NCI-H69 (cell line): ENCODE measurements around the gene AGPAT3.

ENCODE experiments used
- DNase-seq: peaks from one replicate; lab custom pipeline; 2025; lab: John Stamatoyannopoulos, UW

The AGPAT3 gene

GRCh38 chr21:43997766-43998742, 133.0 kb downstream of the AGPAT3 start:
- peak; percentile 56 for DNase-seq

GRCh38 chr21:44000360-44000759, 135.3 kb downstream of the AGPAT3 start:
- DNase-seq, result no peak

- no peak for DNase-seq
Measured at GRCh38 chr21:44002511-44002910, 137.5 kb downstream of the AGPAT3 start.

GRCh38 chr21:44003307-44003966, 138.4 kb downstream of the AGPAT3 start:
- DNase-seq, result no peak

- no peak for DNase-seq
Measured at GRCh38 chr21:44005071-44005470, 140.0 kb downstream of the AGPAT3 start.

GRCh38 chr21:44005593-44005992, 140.6 kb downstream of the AGPAT3 start:
- no peak for DNase-seq

- DNase-seq, result no peak
Measured at GRCh38 chr21:44006017-44006619, 141.1 kb downstream of the AGPAT3 start.

- no peak for DNase-seq
Measured at GRCh38 chr21:44006656-44007055, 141.6 kb downstream of the AGPAT3 start.

DNA sequence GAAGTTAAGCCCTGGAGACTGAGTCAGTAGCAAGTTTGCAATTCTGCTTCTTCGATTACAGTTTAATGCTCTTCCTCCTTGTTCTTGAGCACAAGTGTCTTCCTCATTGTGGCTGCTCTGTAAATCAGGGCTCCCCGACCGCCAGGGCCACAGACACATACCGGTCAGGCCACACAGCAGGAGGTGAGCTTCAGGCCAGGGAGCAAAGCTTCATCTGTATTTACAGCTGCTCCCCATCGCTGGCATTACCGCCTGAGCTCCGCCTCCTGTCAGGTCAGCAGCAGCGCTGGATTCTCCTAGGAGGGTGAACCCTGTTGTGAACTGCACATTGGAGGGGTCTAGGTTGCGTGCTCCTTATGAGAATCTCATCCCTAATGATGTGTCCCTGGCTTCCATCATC, 145.4 kb downstream of the AGPAT3 start:
- peak; percentile 57 for DNase-seq

DNA sequence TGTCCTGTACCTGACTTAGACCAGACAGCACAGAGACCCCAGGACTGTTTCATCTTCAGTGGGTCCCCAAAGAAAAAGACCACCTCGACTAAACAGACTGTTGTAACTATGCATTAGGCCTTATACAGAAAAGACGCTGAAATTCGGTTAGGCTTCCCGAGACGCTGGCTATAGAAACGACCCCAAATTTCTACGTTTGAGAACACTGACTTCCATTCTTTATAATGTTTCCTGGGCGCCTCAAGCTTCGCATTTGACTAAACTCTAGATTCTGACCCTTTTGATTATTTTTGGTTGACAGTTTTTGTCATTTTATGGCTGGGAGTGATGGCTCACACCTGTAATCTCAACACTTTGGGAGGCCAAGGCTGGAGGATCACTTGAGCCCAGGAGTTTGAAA, 146.1 kb downstream of the AGPAT3 start:
- no peak for DNase-seq

DNA sequence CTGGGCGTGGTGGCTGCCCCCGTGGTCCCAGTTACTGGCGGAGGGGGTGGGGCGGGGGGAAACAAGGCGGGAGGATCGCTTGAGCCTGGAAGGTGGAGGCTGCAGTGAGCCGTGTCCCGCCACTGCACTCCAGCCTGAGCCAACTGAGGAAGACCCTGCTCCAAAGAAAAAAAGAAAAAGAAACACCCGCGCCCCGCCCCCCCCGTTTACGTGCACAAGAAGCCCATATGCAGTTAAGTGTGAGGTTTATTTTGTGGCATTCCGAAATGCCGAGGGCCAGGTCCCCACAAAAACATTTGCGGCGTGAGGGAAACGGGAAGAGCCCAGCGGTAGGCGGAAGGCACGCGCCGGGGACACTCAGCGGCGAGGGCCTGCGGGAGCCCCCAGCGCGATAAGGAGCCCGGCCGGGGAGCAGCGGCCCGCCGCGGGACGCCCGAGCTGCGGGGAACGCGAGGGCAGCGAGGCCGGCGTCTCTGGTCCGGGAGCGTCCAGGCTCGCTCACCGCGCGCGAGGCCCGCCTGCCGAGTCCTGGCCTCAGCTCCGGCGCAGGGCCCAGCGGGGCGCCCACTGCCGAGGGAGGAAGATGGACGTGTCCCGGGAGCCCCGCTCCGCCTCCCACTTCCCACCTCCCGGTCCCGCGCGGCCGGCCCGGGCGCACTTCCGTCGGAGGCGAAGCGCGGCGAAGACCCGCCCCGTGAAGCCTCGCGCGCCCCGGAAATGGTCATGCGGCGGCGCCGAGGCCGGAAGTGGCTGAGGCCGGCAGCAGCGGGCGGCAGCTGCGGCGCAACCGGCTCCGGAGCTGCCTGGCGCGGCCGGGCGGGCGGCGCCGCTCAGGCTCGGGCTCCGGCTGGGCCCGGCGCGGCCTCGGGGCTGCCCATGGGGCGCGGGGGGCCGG, 146.8 kb downstream of the AGPAT3 start, which contains the start of gene TRAPPC10:
Gene TRAPPC10, plus strand, starts transcription at position 731 of the 895 bp plus-strand sequence. CDS start 185 bp downstream, outside the sequence.
- DNase-seq, result peak; percentile 98

DNA sequence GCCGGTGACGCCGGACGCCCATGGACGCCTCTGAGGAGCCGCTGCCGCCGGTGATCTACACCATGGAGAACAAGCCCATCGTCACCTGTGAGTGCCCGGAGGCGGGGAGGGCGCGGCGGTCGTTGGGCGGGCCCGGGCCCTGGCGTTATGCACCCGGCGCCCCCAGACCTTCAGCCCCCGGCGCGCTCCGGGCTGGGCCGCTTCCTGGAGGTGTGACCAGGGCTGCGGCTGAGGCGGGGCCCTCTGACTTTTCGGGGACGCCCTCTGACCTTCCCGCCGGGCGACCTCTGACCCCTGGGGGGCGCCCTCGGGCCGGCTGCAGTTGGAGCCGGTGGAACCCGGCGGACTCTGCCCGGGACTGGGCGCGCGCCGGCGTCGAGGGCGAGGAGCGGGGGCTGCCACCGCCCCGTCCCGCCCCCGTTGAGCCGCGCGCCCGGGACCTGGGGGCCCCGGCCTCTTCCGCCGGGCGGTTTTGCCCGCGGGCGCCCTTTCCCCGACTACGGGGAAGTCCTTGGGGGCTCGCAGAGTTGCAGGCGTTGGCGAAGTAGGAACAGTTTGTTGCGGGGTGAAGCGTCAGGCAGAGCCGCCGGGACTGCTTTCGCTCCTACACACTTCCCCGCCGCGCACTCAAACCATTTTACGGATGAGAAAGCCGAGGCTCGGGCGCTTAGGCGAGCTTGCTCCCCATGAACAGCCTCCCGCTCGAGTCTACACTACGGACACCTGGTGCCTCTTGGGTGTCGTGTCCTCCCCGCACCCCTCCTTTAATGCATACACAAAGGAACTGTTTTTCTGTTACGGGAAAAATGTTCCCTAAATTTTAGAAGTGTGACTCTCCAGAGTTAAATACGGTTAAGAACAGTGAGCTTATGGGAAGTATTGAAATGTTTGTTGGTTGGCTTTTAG, 147.7 kb downstream of the AGPAT3 start:
- DNase-seq, result peak; percentile 85

DNA sequence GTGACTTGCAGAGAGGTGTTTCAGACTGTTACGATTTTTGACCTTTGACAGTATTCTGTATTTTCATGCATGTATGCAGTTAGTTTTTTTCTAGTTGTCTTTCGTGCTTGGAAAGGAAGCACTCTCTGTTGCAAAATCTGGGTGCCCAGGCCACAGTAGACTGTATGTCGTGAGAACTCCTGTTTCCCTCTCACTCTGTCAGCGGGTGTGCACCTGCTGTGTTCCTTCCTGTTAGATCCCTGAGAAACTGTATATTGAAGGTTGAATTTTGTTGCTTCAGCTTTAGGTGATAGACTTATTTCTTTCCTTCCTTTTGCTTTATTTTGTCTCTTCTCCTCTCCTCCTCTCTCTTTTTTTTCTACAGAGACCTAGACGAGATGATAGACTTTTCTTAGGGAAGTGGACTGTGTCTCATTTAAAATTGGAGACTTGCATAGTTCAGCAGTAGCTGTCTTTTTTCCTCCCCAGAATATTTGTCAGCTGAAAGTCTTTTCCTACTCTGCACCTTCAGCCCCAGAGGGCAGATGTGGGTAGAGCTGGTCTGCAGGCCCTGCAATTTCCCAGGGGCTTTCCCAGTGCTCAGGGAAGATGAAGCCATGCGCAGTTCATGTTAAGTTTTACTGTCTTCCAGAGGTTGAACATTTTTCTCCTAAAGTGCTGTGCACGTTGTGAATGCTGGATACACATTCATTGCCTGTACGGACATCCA, 148.5 kb downstream of the AGPAT3 start:
- DNase-seq, result peak; percentile 70

GRCh38 chr21:44017601-44018000, 152.6 kb downstream of the AGPAT3 start:
- DNase-seq, result no peak

- no peak for DNase-seq
Measured at GRCh38 chr21:44018127-44018526, 153.1 kb downstream of the AGPAT3 start.

DNA sequence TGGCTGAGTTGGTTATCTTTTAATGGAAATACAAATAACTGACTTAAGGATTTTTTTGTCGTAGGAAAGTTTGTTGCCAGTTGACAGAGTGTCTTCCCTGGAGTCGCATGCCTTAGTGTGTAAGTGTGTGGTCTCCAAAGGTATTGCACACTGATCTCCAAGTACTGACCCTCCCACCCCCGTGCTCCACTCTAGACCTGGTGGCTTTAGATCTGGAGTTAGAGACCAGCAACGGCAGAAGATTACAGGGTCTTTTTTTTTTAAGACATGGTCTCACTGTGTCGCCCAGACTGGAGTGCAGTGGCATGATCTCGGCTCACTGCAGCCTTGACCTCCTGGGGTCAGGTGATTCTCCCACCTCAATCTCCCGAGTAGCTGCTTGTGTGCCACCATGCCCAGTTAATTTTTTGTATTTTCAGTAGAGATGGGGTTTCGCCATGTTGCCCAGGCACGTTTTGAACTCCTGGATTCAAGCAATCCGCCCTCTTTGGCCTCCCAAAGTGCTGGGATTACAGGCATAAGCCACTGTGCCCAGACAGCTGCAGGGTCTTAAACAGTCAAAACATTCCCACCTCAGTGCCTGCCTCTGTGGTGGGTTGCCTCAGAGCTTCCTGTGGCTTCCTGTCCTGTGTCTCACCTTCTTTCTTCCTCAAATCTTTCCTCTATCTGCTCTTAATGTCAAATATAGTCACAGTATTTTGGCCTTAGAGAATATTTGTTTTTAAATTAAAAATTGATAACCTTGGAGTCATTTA, 154.0 kb downstream of the AGPAT3 start:
- no peak for DNase-seq

- no peak for DNase-seq
Measured at GRCh38 chr21:44019568-44019958, 154.5 kb downstream of the AGPAT3 start.

- peak; percentile 84 for DNase-seq
Measured at GRCh38 chr21:44020551-44020950, 155.5 kb downstream of the AGPAT3 start.

DNA sequence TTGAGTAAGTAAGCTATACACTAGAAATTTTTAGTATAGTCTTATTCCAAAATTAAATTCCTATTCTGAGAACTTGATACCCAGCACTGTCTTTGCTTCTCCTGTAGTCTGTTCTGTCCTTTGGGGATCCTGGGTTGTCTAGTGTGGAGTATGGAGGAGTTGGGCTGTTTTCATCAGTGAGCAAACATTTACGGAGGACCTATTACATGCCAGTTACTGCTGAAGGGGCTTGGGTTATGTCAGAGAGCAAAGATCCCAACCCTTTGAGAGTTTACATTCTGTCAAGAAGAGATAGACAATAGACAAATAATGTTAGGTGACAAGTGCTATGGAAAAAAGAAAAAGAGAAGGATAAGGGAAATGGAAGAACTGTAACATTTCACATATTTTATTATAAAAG, 156.0 kb downstream of the AGPAT3 start:
- peak; percentile 80 for DNase-seq
